HEK293 (cell line): ENCODE data around the gene MRGPRX3.

Experiments
- CTCF ChIA-PET: fragments of 350-600 bp; formaldehyde crosslinking; extraction: SDS; loops from one replicate; lab custom pipeline; 2021; ENCODE audit warnings: antibody characterized with exemption; lab: Yijun Ruan, JAX
- POLR2A ChIA-PET: fragments of 300-600 bp; formaldehyde crosslinking; extraction: SDS; loops from one replicate; lab custom pipeline; 2020; ENCODE audit warnings: antibody characterized with exemption, inconsistent platforms; lab: Yijun Ruan, JAX
- H3K27ac ChIP-seq: fragments of 200-500 bp; sonication (Bioruptor generic); 2 replicates; pipeline ENCODE4 v1.5.1; 2014; ENCODE audit warnings: low read depth, low read length, control low read depth, inconsistent platforms; ENCODE audit errors: extremely low read depth
- H3K36me3 ChIP-seq, 2 experiments: fragments of 200-500 bp in 1 of 2; sonication (Bioruptor generic) in 1 of 2; 1 replicate in 1 of 2; 2 replicates in 1 of 2; pipeline ENCODE4 v1.5.1; 2014 to 2017; ENCODE audit warnings: inconsistent platforms in 2 of 2, low read length in 2 of 2; ENCODE audit not compliant: control insufficient read depth in 2 of 2, insufficient read depth in 1 of 2
- H3K4me1 ChIP-seq: fragments of 200-500 bp; sonication (Bioruptor generic); 2 replicates; pipeline ENCODE4 v1.5.1; 2014; ENCODE audit warnings: mild to moderate bottlenecking, low read length, inconsistent platforms; ENCODE audit not compliant: control insufficient read depth, insufficient read depth
- H3K4me3 ChIP-seq: 2 replicates; pipeline ENCODE4 v1.5.1; 2011; ENCODE audit warnings: low read depth, mild to moderate bottlenecking, control low read depth, low read length, moderate library complexity
- H3K9me3 ChIP-seq: fragments of 200-500 bp; sonication (Bioruptor generic); 2 replicates; pipeline ENCODE4 v1.5.1; 2014; ENCODE audit warnings: low read depth, low read length, inconsistent platforms; ENCODE audit not compliant: control insufficient read depth, insufficient read depth
- ATF2 ChIP-seq: fragments of 450-650 bp; formaldehyde crosslinking; IDR thresholded peaks from 2 replicates; pipeline ENCODE4 v1.5.1; 2016; ENCODE audit warnings: missing biosample characterization, missing genetic modification characterization, low read depth
- ELK4 ChIP-seq: IDR thresholded peaks from 2 replicates; pipeline ENCODE4 v1.6.1; 2011; ENCODE audit warnings: mild to moderate bottlenecking, low read depth, low read length, borderline replicate concordance
- HOXC10 ChIP-seq: sonication (generic); formaldehyde crosslinking; IDR thresholded peaks from 2 replicates; pipeline ENCODE4 v1.8.1; 2023; ENCODE audit warnings: mild to moderate bottlenecking, missing genetic modification reagents
- MZF1 ChIP-seq: fragments of 450-650 bp; formaldehyde crosslinking; IDR thresholded peaks from 2 replicates; pipeline ENCODE4 v1.5.1; 2017; ENCODE audit warnings: missing biosample characterization, missing genetic modification characterization, borderline replicate concordance
- PATZ1 ChIP-seq: fragments of 450-650 bp; formaldehyde crosslinking; IDR thresholded peaks from 2 replicates; pipeline ENCODE4 v1.5.1; 2016; ENCODE audit warnings: missing biosample characterization, missing genetic modification characterization
- TRIM28 ChIP-seq: IDR thresholded peaks from 2 replicates; pipeline ENCODE4 v1.6.1; 2011; ENCODE audit warnings: low read length, control low read depth, borderline replicate concordance
- ZNF121 ChIP-seq: fragments of 450-650 bp; formaldehyde crosslinking; IDR thresholded peaks from 2 replicates; pipeline ENCODE4 v1.5.1; 2016; ENCODE audit warnings: missing biosample characterization, missing genetic modification characterization
- ZNF157 ChIP-seq: fragments of 450-650 bp; formaldehyde crosslinking; IDR thresholded peaks from 2 replicates; pipeline ENCODE4 v1.5.1; 2016; ENCODE audit warnings: missing biosample characterization, missing genetic modification characterization
- ZNF184 ChIP-seq: fragments of 450-650 bp; IDR thresholded peaks from 2 replicates; pipeline ENCODE4 v1.5.1; 2018; ENCODE audit warnings: missing biosample characterization, mild to moderate bottlenecking, missing genetic modification characterization
- ZNF19 ChIP-seq: fragments of 450-650 bp; formaldehyde crosslinking; IDR thresholded peaks from 2 replicates; pipeline ENCODE4; 2016; ENCODE audit warnings: missing biosample characterization, missing genetic modification characterization, low read depth
- ZNF221 ChIP-seq: fragments of 450-650 bp; formaldehyde crosslinking; IDR thresholded peaks from 2 replicates; pipeline ENCODE4 v1.5.1; 2017; ENCODE audit warnings: missing biosample characterization, missing genetic modification characterization, borderline replicate concordance
- ZNF266 ChIP-seq: fragments of 450-650 bp; formaldehyde crosslinking; IDR thresholded peaks from 2 replicates; pipeline ENCODE4 v1.5.1; 2016; ENCODE audit warnings: missing biosample characterization, missing genetic modification characterization, low read depth
- ZNF292 ChIP-seq: fragments of 450-650 bp; formaldehyde crosslinking; IDR thresholded peaks from 2 replicates; pipeline ENCODE4 v1.5.1; 2016; ENCODE audit warnings: low read depth, missing biosample characterization, missing genetic modification characterization, borderline replicate concordance
- ZNF335 ChIP-seq: fragments of 450-650 bp; formaldehyde crosslinking; conservative IDR thresholded peaks from 2 replicates; pipeline ENCODE4 v1.5.1; 2016; ENCODE audit warnings: missing biosample characterization, missing genetic modification characterization
- ZNF398 ChIP-seq: fragments of 450-650 bp; formaldehyde crosslinking; IDR thresholded peaks from 2 replicates; pipeline ENCODE4 v1.5.1; 2017; ENCODE audit warnings: missing biosample characterization, missing genetic modification characterization
- ZNF548 ChIP-seq: fragments of 450-650 bp; formaldehyde crosslinking; IDR thresholded peaks from 2 replicates; pipeline ENCODE4 v1.5.1; 2016; ENCODE audit warnings: missing biosample characterization, missing genetic modification characterization
- ZNF624 ChIP-seq: fragments of 450-650 bp; formaldehyde crosslinking; IDR thresholded peaks from 2 replicates; pipeline ENCODE4 v1.5.1; 2017; ENCODE audit warnings: missing biosample characterization, missing genetic modification characterization
- ZNF654 ChIP-seq: fragments of 450-650 bp; formaldehyde crosslinking; IDR thresholded peaks from 2 replicates; pipeline ENCODE4 v1.5.1; 2016; ENCODE audit warnings: low read depth, missing biosample characterization, missing genetic modification characterization
- ZNF660 ChIP-seq: fragments of 450-650 bp; IDR thresholded peaks from 2 replicates; pipeline ENCODE4 v1.5.1; 2018; ENCODE audit warnings: missing biosample characterization, mild to moderate bottlenecking, missing genetic modification characterization
- ZNF701 ChIP-seq: fragments of 450-650 bp; formaldehyde crosslinking; IDR thresholded peaks from 2 replicates; pipeline ENCODE4 v1.5.1; 2016; ENCODE audit warnings: missing biosample characterization, missing genetic modification characterization
- ZNF830 ChIP-seq: fragments of 450-650 bp; IDR thresholded peaks from 2 replicates; pipeline ENCODE4 v1.5.0; 2018; ENCODE audit warnings: missing biosample characterization, missing genetic modification characterization, low read depth, mild to moderate bottlenecking, moderate library complexity

Gene MRGPRX3

GRCh38 chr11:18091731-18092130 lies 40.6 kb upstream of the MRGPRX3 start (continued):
- no peak for TF ChIP-seq ATF2 (tag by site-specific recombination)
- TF ChIP-seq ZNF221 (tag by site-specific recombination) = no peak
- TF ChIP-seq ELK4 = no peak
- no peak for TF ChIP-seq PATZ1 (tag by site-specific recombination)
- no peak for TF ChIP-seq ZNF654 (tag by site-specific recombination)
- TF ChIP-seq ZNF548 (tag by site-specific recombination) = no peak

- POLR2A ChIA-PET = no interaction called here
Observed at GRCh38 chr11:18093959-18094358, 38.4 kb upstream of the MRGPRX3 start.

GRCh38 chr11:18100926-18101656 lies 31.3 kb upstream of the MRGPRX3 start:
- TF ChIP-seq ZNF830 (tag by site-specific recombination) (no peak), ZNF184 (tag by site-specific recombination) (peak; percentile 92), MZF1 (tag by site-specific recombination) (peak; percentile 80; the same call in 1 of the 2 replicates)
- ChIA-PET POLR2A (no interaction called here), CTCF (no interaction called here)
- H3K27ac ChIP-seq = no peak overlapping the region
- H3K4me1 ChIP-seq = no peaks in the 10 kb centered on the region
- peaks cover 5 to 58% of the 10 kb centered on the region in 2 experiments for H3K36me3 ChIP-seq
- no peak overlapping the region for H3K4me3 ChIP-seq
- no peaks in the 10 kb centered on the region for H3K9me3 ChIP-seq

More at GRCh38 chr11:18093959-18094358, 38.4 kb upstream of the MRGPRX3 start:
- H3K27ac ChIP-seq = no peak overlapping the region
- H3K4me1 ChIP-seq = no peaks in the 10 kb centered on the region
- peaks cover 6 to 76% of the 10 kb centered on the region in 2 experiments for H3K36me3 ChIP-seq
- no peak overlapping the region for H3K4me3 ChIP-seq
- TF ChIP-seq ZNF19 = no peak
- TF ChIP-seq, all 188 proteins: peak for 0
- H3K9me3 ChIP-seq = no peaks in the 10 kb centered on the region
- CTCF ChIA-PET = interaction anchor here (0.8 to 1.8 kb wide), 5 partner anchors 10 to 363 kb away, joined by 3 to 6 read pairs (median 3); no protein-coding TSS in a partner anchor

GRCh38 chr11:18105086-18105801 lies 27.1 kb upstream of the MRGPRX3 start:
- Histone ChIP-seq H3K36me3 (peaks cover 5 to 36% of the 10 kb centered on the region in 2 experiments), H3K27ac (peak overlapping the region; percentile 39; the same call in 1 of the 2 replicates), H3K4me1 (no peaks in the 10 kb centered on the region), H3K4me3 (peak overlapping the region; percentile 100), H3K9me3 (no peaks in the 10 kb centered on the region)
- POLR2A ChIA-PET = interaction anchor here (0.6 to 1.2 kb wide), 8 partner anchors 10 to 677 kb away, joined by 3 to 5 read pairs (median 3); partner anchors contain the start of genes SERGEF, SPTY2D1 and TMEM86A
- CTCF ChIA-PET = interaction anchor here (0.6 to 3.3 kb wide), 13 partner anchors 10 to 1883 kb away, joined by 3 to 33 read pairs (median 5); partner anchors contain the start of gene KCNC1
- no peak for TF ChIP-seq ZNF701 (tag by site-specific recombination)
- TF ChIP-seq ZNF660 = no peak
- no peak for TF ChIP-seq ZNF398
- no peak for TF ChIP-seq HOXC10 (CRISPR knock-in tag)
- TF ChIP-seq TRIM28 = no peak
- TF ChIP-seq ZNF121 (tag by site-specific recombination) = no peak
- TF ChIP-seq ZNF292 (tag by site-specific recombination) = no peak
- no peak for TF ChIP-seq ZNF266 (tag by site-specific recombination)
- TF ChIP-seq ZNF157 (tag by site-specific recombination) = no peak
- no peak for TF ChIP-seq ZNF335
- TF ChIP-seq ZNF624 (tag by site-specific recombination) = no peak
- TF ChIP-seq, all 188 proteins: peak for 0
